BE2C (cell line): Measurements from ENCODE around the gene C15orf61.

Source experiments
- DNase-seq: peaks from one replicate; pipeline ENCODE4 v3.0.0-alpha.2; 2020
- H3K27me3 ChIP-seq: fragments of 250-450 bp; sonication (Bioruptor Pico); 2 replicates; pipeline ENCODE4 v1.5.1; 2020; ENCODE audit warnings: mild to moderate bottlenecking
- H3K36me3 ChIP-seq: fragments of 250-450 bp; sonication (Bioruptor Pico); 2 replicates; pipeline ENCODE4 v1.5.1; 2020; ENCODE audit warnings: mild to moderate bottlenecking
- H3K4me1 ChIP-seq: fragments of 250-450 bp; sonication (Bioruptor Pico); 2 replicates; pipeline ENCODE4 v1.5.1; 2020
- H3K4me3 ChIP-seq: 2 replicates; pipeline ENCODE4 v1.5.1; 2011; ENCODE audit warnings: low read depth, low read length
- H3K9me3 ChIP-seq: fragments of 250-450 bp; sonication (Bioruptor Pico); 2 replicates; pipeline ENCODE4 v1.5.1; 2020
- TF ChIP-seq, protein P1 (sequence below): IDR thresholded peaks from 2 replicates; pipeline ENCODE4 v1.5.1; 2012; ENCODE audit warnings: mild to moderate bottlenecking, low read depth, low read length

Gene C15orf61

DNA sequence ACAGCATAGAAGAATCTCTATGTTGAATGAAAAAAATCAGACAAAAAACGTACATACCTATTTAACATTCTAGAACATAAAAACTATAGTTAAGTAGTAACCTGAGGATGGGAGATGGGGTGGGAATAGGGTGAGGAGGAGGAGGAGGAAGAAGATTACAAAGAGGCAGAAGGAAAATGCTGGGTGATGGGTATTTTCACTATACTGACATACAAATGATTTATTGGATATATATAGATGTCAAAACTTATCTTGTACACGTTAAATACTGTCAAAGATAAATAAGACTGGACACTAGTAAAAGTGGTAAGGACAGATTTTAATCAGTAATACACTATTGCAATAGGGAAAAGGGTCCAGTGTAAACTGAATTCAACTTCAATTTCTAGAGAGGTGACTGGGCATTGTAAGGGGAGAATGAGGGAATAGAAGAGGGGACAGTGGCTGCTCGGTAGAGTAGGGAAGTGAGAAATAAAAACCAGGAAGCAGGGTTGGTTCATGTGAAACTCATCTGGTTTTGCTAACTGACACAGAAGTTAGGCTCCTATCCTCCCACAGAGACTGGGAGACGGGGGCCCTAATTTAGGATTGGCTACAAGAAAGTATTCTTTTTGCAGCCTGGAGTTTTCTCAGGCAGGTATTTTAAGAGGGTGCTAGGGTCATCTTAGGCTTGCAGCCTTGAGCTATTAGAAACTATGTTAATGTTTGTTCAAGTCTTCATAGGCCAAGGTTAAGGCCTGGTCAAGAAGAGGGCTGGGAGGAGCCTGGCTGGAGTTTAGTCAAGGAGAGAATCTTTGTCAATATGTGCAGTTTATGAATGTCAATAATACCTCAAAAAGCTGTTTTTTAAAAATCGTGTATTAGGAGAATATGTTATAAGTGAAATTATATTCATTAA is 15.0 kb upstream of the C15orf61 start:
- Histone ChIP-seq H3K4me1 (no peaks in the 10 kb centered on the region), H3K9me3 (no peaks in the 10 kb centered on the region), H3K36me3 (no peaks in the 10 kb centered on the region; the same call in 1 of the 2 replicates), H3K27me3 (no peaks in the 10 kb centered on the region), H3K4me3 (no peak overlapping the region)
- no peak for DNase-seq
- TF ChIP-seq, protein P1, sequence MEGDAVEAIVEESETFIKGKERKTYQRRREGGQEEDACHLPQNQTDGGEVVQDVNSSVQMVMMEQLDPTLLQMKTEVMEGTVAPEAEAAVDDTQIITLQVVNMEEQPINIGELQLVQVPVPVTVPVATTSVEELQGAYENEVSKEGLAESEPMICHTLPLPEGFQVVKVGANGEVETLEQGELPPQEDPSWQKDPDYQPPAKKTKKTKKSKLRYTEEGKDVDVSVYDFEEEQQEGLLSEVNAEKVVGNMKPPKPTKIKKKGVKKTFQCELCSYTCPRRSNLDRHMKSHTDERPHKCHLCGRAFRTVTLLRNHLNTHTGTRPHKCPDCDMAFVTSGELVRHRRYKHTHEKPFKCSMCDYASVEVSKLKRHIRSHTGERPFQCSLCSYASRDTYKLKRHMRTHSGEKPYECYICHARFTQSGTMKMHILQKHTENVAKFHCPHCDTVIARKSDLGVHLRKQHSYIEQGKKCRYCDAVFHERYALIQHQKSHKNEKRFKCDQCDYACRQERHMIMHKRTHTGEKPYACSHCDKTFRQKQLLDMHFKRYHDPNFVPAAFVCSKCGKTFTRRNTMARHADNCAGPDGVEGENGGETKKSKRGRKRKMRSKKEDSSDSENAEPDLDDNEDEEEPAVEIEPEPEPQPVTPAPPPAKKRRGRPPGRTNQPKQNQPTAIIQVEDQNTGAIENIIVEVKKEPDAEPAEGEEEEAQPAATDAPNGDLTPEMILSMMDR, result no peak

DNA sequence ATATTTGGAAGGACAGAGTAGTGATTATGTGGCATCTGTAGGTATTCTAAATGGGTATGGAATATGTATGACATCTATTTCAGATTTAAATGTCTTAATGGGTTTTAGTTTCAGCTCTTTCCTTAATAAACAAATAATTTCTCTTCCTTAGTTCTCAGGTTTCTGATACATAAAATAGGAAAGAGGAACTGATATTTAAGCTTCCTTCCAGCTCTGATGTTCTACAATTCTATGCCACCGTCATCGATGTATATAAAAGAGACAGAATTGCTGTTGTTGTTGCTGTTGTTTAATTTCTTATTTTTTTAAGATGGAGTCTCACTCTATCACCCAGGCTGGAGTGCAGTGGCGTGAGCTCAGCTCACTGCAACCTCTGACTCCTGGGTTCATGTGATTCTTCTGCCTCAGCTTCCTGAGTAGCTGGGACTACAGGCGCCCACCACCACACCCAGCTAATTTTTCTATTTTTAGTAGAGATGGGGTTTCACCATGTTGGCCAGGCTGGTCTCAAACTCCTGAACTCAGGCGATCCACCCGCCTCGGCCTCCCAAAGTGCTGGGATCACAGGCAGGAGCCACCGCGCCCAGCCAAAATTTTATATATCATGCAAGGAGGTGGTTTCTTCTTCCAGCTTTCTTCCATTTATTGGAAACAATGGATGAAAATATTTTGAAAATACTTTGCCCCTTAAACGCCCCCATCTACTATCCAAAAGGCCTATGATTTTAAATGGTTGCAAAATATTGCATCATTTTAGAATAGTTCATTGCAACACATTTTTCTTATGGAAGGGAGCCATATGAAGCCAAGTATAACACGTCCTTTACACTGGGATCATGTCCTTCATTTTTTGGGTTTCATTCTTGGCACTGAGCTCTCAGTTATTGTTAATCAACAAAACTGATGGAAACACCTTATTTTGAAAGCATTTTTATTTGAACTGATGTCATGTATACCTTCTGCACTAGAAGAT is 13.9 kb upstream of the C15orf61 start:
- Histone ChIP-seq H3K4me1 (no peaks in the 10 kb centered on the region), H3K36me3 (no peaks in the 10 kb centered on the region; the same call in 1 of the 2 replicates), H3K27me3 (no peaks in the 10 kb centered on the region), H3K9me3 (no peaks in the 10 kb centered on the region), H3K4me3 (no peak overlapping the region)
- TF ChIP-seq, protein P1, result no peak
- DNase-seq, result no peak

GRCh38 chr15:67508407-67508806 is 12.5 kb upstream of the C15orf61 start:
- DNase-seq, result no peak
- H3K4me3 ChIP-seq, result no peak overlapping the region
- H3K36me3 ChIP-seq, result peaks cover 6% of the 10 kb centered on the region
- TF ChIP-seq, protein P1, result no peak
- no peaks in the 10 kb centered on the region for H3K4me1 ChIP-seq
- H3K9me3 ChIP-seq, result no peaks in the 10 kb centered on the region
- H3K27me3 ChIP-seq, result no peaks in the 10 kb centered on the region

DNA sequence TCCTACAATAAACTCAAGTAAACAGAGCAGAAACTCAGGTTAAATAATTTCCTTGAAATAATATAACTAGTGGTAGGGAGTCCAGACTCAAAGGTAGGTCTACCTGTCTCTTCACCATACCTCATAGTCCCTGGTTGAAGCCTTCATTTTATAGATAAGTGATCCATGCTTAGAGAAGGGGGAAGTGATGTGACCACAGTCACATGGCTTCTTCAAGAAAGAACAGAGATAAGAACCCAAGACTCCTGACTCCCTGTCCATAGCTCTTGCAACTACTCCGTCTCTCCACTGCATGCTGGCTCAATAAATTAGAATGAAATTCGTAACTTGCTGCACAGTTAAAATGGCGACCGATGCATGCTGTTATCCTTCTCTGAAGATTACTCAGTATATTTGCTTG is 11.0 kb upstream of the C15orf61 start:
- no peaks in the 10 kb centered on the region for H3K27me3 ChIP-seq

DNA sequence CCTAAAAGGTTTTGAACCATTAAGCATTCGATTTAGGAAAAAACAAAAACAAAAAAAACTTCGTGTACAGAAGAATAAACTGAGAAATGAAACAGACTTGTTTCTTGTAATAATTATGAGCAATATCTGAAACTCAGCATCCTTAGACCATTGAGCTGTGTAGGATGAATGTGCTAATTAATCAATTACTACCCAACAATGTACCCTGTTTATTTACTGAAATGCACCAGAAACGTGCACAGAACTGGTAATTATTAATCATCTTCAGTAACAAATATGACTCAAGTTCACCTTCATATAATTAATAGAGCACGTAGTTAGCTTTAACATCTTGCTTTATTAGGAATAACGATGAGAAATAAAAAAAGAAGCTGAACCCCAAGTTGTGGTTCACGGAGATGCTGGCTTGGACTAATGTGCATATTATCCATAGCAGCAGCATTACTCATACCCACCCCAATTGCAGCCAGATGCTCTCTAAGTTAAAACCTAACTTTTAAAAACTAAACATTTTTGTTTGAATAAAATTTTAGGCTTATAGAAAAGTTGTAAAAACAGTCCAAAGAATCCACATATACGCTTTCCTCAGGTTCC is 10.2 kb upstream of the C15orf61 start:
- Histone ChIP-seq H3K4me3 (no peak overlapping the region), H3K36me3 (peaks cover 6% of the 10 kb centered on the region), H3K9me3 (no peaks in the 10 kb centered on the region), H3K27me3 (no peaks in the 10 kb centered on the region), H3K4me1 (no peaks in the 10 kb centered on the region)
- no peak for DNase-seq
- TF ChIP-seq, protein P1, result no peak

More for the DNA sequence above, 11.0 kb upstream of the C15orf61 start:
- H3K9me3 ChIP-seq, result no peaks in the 10 kb centered on the region
- TF ChIP-seq, protein P1, result no peak
- no peak for DNase-seq
- H3K4me1 ChIP-seq, result no peaks in the 10 kb centered on the region
- no peak overlapping the region for H3K4me3 ChIP-seq
- peaks cover 6% of the 10 kb centered on the region for H3K36me3 ChIP-seq
